Measurements from ENCODE around the gene OR12D3.

DNA sequence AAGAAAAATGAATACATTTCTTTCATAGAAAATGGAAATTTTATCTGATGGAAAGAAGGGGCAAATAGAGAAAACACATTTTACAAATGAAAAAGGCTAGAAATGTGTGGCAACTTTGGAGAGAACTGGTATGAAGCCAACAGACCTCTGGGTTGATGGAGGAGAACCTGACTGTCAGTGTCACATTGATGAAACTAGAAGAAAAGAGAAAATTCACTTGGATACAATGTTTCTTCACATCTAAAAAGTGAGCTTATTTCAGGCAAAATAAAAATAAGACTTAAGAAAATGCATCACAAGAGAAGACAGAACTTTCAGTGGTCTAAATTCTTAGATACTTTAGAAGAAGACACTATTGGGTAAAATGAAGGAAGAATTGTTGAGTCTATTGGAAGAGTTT, 20.2 kb upstream of the OR12D3 start, which contains the start of gene OR12D2:
- no peak for TF ChIP-seq EZH2 (IDR thresholded peaks at IDR 0.05; ENCODE audit: borderline replicate concordance, low read length)
- TF ChIP-seq, protein P1, sequence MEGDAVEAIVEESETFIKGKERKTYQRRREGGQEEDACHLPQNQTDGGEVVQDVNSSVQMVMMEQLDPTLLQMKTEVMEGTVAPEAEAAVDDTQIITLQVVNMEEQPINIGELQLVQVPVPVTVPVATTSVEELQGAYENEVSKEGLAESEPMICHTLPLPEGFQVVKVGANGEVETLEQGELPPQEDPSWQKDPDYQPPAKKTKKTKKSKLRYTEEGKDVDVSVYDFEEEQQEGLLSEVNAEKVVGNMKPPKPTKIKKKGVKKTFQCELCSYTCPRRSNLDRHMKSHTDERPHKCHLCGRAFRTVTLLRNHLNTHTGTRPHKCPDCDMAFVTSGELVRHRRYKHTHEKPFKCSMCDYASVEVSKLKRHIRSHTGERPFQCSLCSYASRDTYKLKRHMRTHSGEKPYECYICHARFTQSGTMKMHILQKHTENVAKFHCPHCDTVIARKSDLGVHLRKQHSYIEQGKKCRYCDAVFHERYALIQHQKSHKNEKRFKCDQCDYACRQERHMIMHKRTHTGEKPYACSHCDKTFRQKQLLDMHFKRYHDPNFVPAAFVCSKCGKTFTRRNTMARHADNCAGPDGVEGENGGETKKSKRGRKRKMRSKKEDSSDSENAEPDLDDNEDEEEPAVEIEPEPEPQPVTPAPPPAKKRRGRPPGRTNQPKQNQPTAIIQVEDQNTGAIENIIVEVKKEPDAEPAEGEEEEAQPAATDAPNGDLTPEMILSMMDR (IDR thresholded peaks at IDR 0.05; ENCODE audit: low read length): no peak
